ENCODE measurements around the gene PKP4. TPM values are rescaled to one million over a fixed set of nuclear protein-coding genes. Genes with fewer than 3 reads are reported as not detected.

The PKP4 gene
- total and polyA plus RNA-seq, 2 of the 8 experiments (the other 6 are each of a cell fraction or from before 2014, with no cell fraction given) = 48.2 to 88.0 TPM

GRCh38 chr2:158599609-158600008 lies 142.9 kb downstream of the PKP4 start:
- Histone ChIP-seq H3K79me2 (ENCODE audit: control insufficient read depth in 1 of 2, insufficient read depth in 2 of 2, low read length in 2 of 2) (peaks cover 0 to 2% of the 10 kb centered on the region in 2 experiments; a peak in 1 of 4 replicates), H3K18ac (ENCODE audit: extremely low read depth, low read length) (no peak overlapping the region), H4K20me1 (replicated peaks in 1 of 2; ENCODE audit: control insufficient read depth in 1 of 2, insufficient read depth in 2 of 2, low read length in 2 of 2) (peaks cover 0 to 4% of the 10 kb centered on the region in 2 experiments), H2BK20ac (ENCODE audit: low read length) (no peak overlapping the region), H4K8ac (ENCODE audit: extremely low read depth, insufficient read depth, low read length) (no peak overlapping the region), H3K4me1 (replicated peaks in 1 of 4; ENCODE audit: control insufficient read depth in 3 of 4, insufficient read depth in 4 of 4, low read length in 3 of 4) (peaks cover 0 to 6% (median 3%) of the 10 kb centered on the region in 4 experiments; a peak in 2 of 7 replicates), H3K4me3 (ENCODE audit: extremely low read depth in 1 of 4, insufficient read depth in 2 of 4, low read depth in 3 of 4, low read length in 4 of 4) (no peak overlapping the region), H3K9me3 (ENCODE audit: insufficient read depth in 2 of 2, low read depth in 1 of 2, low read length in 1 of 2) (no peaks in the 10 kb centered on the region), H2AK5ac (ENCODE audit: low read depth, low read length) (no peak overlapping the region), H3K27ac (ENCODE audit: low read depth, low read length) (no peak overlapping the region), H3K36me3 (ENCODE audit: control insufficient read depth in 2 of 4, insufficient read depth in 4 of 4, low read length in 3 of 4) (peaks cover 0 to 2% (median 0%) of the 10 kb centered on the region in 4 experiments; a peak in 1 of 8 replicates), H2BK12ac (ENCODE audit: low read depth, low read length) (no peak overlapping the region), H3K79me1 (ENCODE audit: low read depth, low read length) (no peaks in the 10 kb centered on the region), H2BK5ac (ENCODE audit: low read depth, low read length) (no peak overlapping the region), H3K27me3 (replicated peaks in 1 of 4; ENCODE audit: control insufficient read depth in 3 of 4, extremely low read depth in 1 of 4, insufficient read depth in 3 of 4, low read length in 3 of 4) (no peaks in the 10 kb centered on the region), H3K56ac (replicated peaks; ENCODE audit: insufficient read length, low read depth, low read length) (no peak overlapping the region), H2BK120ac (replicated peaks; ENCODE audit: low read depth, low read length) (no peak overlapping the region), H4K91ac (replicated peaks; ENCODE audit: insufficient read length, low read length) (no peak overlapping the region), H3K4me2 (ENCODE audit: insufficient read depth in 1 of 2, low read depth in 2 of 2, low read length in 2 of 2) (no peak overlapping the region), H4K5ac (ENCODE audit: insufficient read length, low read depth, low read length) (no peak overlapping the region), H3K4ac (replicated peaks; ENCODE audit: insufficient read length, low read depth, low read length) (no peak overlapping the region), H3K23me2 (ENCODE audit: low read depth, low read length) (no peaks in the 10 kb centered on the region), H2AFZ (ENCODE audit: low read length) (no peak overlapping the region), H2BK15ac (ENCODE audit: low read length) (no peak overlapping the region), H3K14ac (ENCODE audit: insufficient read length) (no peak overlapping the region), H3K23ac (ENCODE audit: insufficient read length) (no peak overlapping the region), H3K9ac (replicated peaks in 1 of 4; ENCODE audit: extremely low read depth in 1 of 4, low read depth in 3 of 4, low read length in 3 of 4) (no peak overlapping the region)
- ChIA-PET CTCF (ENCODE audit: partially characterized antibody) (interaction anchor here (0.6 to 1.0 kb wide), 2 partner anchors 11 to 39 kb away, joined by 3 to 4 read pairs; no protein-coding TSS in a partner anchor), POLR2A (ENCODE audit: partially characterized antibody) (interaction anchor here (1.2 kb wide), 1 partner anchor 142 kb away, joined by 3 read pairs; no protein-coding TSS in a partner anchor)
- FAIRE-seq (no peak), DNase-seq (ENCODE audit: low read depth in 1 of 2, low spot score in 2 of 2) (no peak)
- TF ChIP-seq POLR2AphosphoS5 (IDR thresholded peaks at IDR 0.05; ENCODE audit: low read depth, low read length) (no peak), SP1 (IDR thresholded peaks at IDR 0.05; ENCODE audit: low read depth, low read length) (no peak), YY1 (IDR thresholded peaks at IDR 0.05; ENCODE audit: low read depth, low read length) (no peak)
